Mesothelial cell of epicardium (in vitro differentiated cells): ENCODE measurements around the gene CSNK2A1. TPM values are rescaled to one million over a fixed set of nuclear protein-coding genes. Genes with fewer than 3 reads are reported as not detected.
"Not testable (repeated sequence)": the region's sequence is repeated elsewhere in the genome, so short reads cannot be mapped to it uniquely, and the experiment has no call there.

Source experiments
- DNase-seq, 2 experiments: peaks; one replicate each; pipeline ENCODE4 v3.0.0; 2021; ENCODE audit warnings: low spot score in 2 of 2; ENCODE audit not compliant: unreplicated experiment in 2 of 2
- H3K27ac Mint-ChIP-seq: 2 replicates; pipeline ENCODE4 v1.8.0; 2021; ENCODE audit warnings: mixed read lengths
- H3K27me3 Mint-ChIP-seq: 2 replicates; pipeline ENCODE4 v1.8.0; 2021; ENCODE audit warnings: low read depth, mixed read lengths
- H3K36me3 Mint-ChIP-seq: 2 replicates; pipeline ENCODE4 v1.8.0; 2021; ENCODE audit warnings: mixed read lengths
- H3K4me1 Mint-ChIP-seq: 2 replicates; pipeline ENCODE4 v1.8.0; 2021; ENCODE audit warnings: mixed read lengths
- H3K4me3 Mint-ChIP-seq: 2 replicates; pipeline ENCODE4 v1.8.0; 2021; ENCODE audit warnings: mild to moderate bottlenecking, moderate library complexity, mixed read lengths
- H3K9me3 Mint-ChIP-seq: 2 replicates; pipeline ENCODE4 v1.8.0; 2021; ENCODE audit warnings: mixed read lengths
- total RNA-seq: library from RNA; stranded (reverse); gene quantifications from 3 replicates; pipeline ENCODE4 v1.2.1, GENCODE V29; 2021
- TF ChIP-seq, protein P1 (sequence below): fragments of 200-600 bp; sonication (generic); IDR thresholded peaks from one replicate; pipeline ENCODE4 v1.5.0; 2021; ENCODE audit warnings: antibody characterized with exemption; ENCODE audit not compliant: unreplicated experiment

The CSNK2A1 gene
- total RNA-seq, 1 donor from 2014 or later, result 164 TPM

DNA sequence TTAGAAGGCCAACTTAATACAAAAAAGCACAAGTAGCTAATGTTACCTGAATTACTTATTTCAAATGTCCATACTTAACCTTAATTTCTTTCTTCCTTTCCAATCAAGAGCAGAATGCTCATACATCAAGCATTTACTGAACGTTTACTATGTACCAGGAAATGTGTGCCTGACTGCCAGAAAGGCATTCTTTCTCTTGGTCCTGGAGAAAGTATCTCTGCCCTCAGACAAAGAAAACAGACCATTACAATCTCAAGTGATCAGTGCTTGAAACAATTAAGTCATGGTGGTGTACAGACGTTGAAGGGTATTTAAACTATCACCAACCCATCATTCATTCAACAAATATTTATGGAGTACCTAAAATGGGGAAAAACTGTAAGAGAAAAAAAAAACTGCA lies 26.4 kb downstream of the CSNK2A1 start:
- TF ChIP-seq, protein P1, sequence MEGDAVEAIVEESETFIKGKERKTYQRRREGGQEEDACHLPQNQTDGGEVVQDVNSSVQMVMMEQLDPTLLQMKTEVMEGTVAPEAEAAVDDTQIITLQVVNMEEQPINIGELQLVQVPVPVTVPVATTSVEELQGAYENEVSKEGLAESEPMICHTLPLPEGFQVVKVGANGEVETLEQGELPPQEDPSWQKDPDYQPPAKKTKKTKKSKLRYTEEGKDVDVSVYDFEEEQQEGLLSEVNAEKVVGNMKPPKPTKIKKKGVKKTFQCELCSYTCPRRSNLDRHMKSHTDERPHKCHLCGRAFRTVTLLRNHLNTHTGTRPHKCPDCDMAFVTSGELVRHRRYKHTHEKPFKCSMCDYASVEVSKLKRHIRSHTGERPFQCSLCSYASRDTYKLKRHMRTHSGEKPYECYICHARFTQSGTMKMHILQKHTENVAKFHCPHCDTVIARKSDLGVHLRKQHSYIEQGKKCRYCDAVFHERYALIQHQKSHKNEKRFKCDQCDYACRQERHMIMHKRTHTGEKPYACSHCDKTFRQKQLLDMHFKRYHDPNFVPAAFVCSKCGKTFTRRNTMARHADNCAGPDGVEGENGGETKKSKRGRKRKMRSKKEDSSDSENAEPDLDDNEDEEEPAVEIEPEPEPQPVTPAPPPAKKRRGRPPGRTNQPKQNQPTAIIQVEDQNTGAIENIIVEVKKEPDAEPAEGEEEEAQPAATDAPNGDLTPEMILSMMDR, result no peak
- DNase-seq, result no peak
- Mint-ChIP-seq H3K27me3 (no peaks in the 10 kb centered on the region), H3K4me1 (peaks cover 20% of the 10 kb centered on the region), H3K9me3 (peaks cover 29% of the 10 kb centered on the region), H3K4me3 (no peak overlapping the region), H3K36me3 (peaks cover 34% of the 10 kb centered on the region), H3K27ac (no peak overlapping the region)

DNA sequence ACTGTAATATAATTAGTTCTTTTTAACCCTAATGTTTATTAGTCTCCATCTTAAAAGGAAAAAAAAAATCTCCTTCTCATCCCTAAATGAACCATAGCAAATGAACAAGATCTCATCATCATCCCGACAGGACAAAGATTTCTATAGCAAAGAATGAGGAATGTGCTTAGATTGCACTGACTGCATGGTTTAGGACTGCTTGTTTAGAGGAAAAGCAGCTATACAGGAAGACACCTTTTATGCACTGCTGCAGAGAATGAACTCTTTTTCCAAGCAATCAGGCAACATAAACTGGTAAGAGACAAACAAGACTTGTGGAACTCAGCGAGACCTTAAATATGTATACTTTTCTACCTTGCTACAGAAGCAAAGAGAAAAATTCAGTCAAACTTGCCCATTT lies 26.8 kb downstream of the CSNK2A1 start:
- Mint-ChIP-seq H3K27me3 (no peaks in the 10 kb centered on the region), H3K27ac (no peak overlapping the region), H3K4me3 (no peak overlapping the region), H3K4me1 (peaks cover 20% of the 10 kb centered on the region), H3K36me3 (peaks cover 30% of the 10 kb centered on the region), H3K9me3 (peaks cover 25% of the 10 kb centered on the region)
- no peak for DNase-seq
- TF ChIP-seq, protein P1, result no peak

GRCh38 chr20:515696-516095 lies 27.9 kb downstream of the CSNK2A1 start:
- DNase-seq, result no peak
- no peaks in the 10 kb centered on the region for H3K27me3 Mint-ChIP-seq
- H3K4me1 Mint-ChIP-seq, result peaks cover 20% of the 10 kb centered on the region
- peaks cover 19% of the 10 kb centered on the region for H3K36me3 Mint-ChIP-seq
- TF ChIP-seq, protein P1, result no peak
- no peak overlapping the region for H3K4me3 Mint-ChIP-seq
- H3K9me3 Mint-ChIP-seq, result peaks cover 16% of the 10 kb centered on the region
- no peak overlapping the region for H3K27ac Mint-ChIP-seq

DNA sequence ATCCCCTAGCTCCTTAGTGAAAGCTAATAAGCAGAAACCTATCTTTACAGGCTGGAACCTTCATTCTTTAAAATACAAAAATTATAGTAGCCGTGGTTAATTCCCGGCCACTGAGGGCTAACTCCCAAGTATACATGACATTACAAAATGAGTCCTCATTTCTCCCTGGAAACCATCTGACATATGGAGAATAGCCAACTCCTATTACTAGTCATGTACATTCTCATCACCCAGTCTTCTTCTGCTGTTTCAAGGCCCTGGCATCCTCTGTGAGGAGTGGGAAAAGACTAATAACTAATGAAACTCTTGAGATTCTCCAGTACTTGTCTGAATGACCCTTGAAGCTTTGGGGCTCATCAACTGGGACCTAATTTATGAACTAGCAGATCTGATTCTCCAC lies 30.2 kb downstream of the CSNK2A1 start:
- Mint-ChIP-seq H3K27me3 (no peaks in the 10 kb centered on the region), H3K9me3 (no peaks in the 10 kb centered on the region), H3K4me3 (no peak overlapping the region), H3K36me3 (peaks cover 9% of the 10 kb centered on the region), H3K27ac (peak overlapping the region; percentile 22), H3K4me1 (peaks cover 20% of the 10 kb centered on the region)
- TF ChIP-seq, protein P1, result no peak
- no peak for DNase-seq

DNA sequence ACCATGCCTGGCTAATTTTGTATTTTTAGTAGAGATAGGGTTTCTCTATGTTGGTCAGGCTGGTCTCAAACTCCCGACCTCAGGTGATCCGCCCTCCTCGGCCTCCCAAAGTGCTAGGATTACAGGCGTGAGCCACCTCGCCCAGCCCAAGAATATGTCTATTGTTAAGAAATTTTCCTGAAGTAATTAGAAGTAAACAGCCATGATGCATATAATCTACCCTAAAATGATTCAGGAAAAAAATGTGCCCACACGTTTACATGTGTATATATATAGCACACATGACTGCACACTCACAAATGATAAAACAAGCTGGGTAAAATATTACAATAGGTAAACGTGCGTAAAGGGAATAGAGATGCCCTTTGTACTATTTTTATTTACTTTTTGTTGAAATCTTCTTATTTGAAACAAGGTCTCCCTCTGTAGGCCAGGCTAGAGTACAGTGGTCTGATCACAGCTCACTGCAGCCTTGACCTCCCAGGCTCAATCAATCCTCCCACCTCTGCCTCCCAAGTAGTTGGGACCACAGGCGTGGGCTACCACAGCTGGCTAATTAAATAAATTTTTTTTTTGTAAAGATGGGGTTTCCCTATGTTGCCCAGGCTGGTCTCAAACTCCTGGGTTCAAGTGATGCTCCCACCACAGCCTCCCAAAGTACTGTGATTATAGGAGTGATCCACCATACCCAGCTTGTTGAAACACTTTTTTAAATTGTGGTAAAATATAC lies 33.1 kb downstream of the CSNK2A1 start:
- not testable (repeated sequence) for H3K27me3 Mint-ChIP-seq, H3K9me3 Mint-ChIP-seq, H3K4me3 Mint-ChIP-seq, H3K27ac Mint-ChIP-seq, DNase-seq
- H3K36me3 Mint-ChIP-seq, result peaks cover 13% of the 10 kb centered on the region
- H3K4me1 Mint-ChIP-seq, result peaks cover 11% of the 10 kb centered on the region

- not testable (repeated sequence) for H3K27me3 Mint-ChIP-seq, H3K9me3 Mint-ChIP-seq, H3K27ac Mint-ChIP-seq, H3K4me1 Mint-ChIP-seq, DNase-seq, H3K4me3 Mint-ChIP-seq
- peaks cover 23% of the 10 kb centered on the region for H3K36me3 Mint-ChIP-seq
Measured at GRCh38 chr20:508364-508787, 35.2 kb downstream of the CSNK2A1 start.
